ENCODE results near the gene RBM8A.

GRCh38 chr1:145898756-145899155, 28.5 kb downstream of the RBM8A start:
- TF ChIP-seq CTCF (IDR thresholded peaks at IDR 0.05; ENCODE audit: low read length), result no peak
- TF ChIP-seq EZH2 (IDR thresholded peaks at IDR 0.05; ENCODE audit: borderline replicate concordance, low read length), result no peak

All from OCI-LY1 (cell line).